SK-N-MC (cell line): Measurements from ENCODE around the gene OR52N1.

Experiments
- FOXP2 ChIP-seq: optimal IDR thresholded peaks from 2 replicates; pipeline ENCODE3; 2011; ENCODE audit warnings: mild to moderate bottlenecking, moderate library complexity; ENCODE audit not compliant: insufficient read depth; ENCODE audit errors: extremely low read length, control extremely low read depth
- POLR2AphosphoS5 ChIP-seq: IDR thresholded peaks from 2 replicates; pipeline ENCODE4 v1.6.1; 2012; ENCODE audit warnings: mild to moderate bottlenecking, low read depth, low read length, borderline replicate concordance

- TF ChIP-seq POLR2AphosphoS5 (no peak), FOXP2 (no peak)
Measured at GRCh38 chr11:5791165-5791564, at the start of gene OR52N1.
